SK-N-SH (cell line): ENCODE results near the gene PARP12. TPM values are rescaled to one million over a fixed set of nuclear protein-coding genes. Genes with fewer than 3 reads are reported as not detected.

Source experiments
- CTCF ChIA-PET: fragments of 300-600, 350-600 bp; formaldehyde crosslinking; extraction: SDS; loops from one replicate; lab custom pipeline; 2021; lab: Yijun Ruan, JAX
- POLR2A ChIA-PET: fragments of 350-600 bp; sonication (Branson Sonifier 250); formaldehyde crosslinking; extraction: SDS; loops from one replicate; lab custom pipeline; 2020; ENCODE audit warnings: antibody characterized with exemption, inconsistent platforms; lab: Yijun Ruan, JAX
- DNase-seq: peaks from one replicate; pipeline ENCODE4 v3.0.0; 2012
- H2AFZ ChIP-seq: fragments of 200-600 bp; sonication (generic); 2 replicates; pipeline ENCODE4 v1.8.1; 2016; ENCODE audit warnings: antibody characterized with exemption, mild to moderate bottlenecking, low read depth
- H3F3A ChIP-seq: fragments of 200-600 bp; sonication (generic); replicated peaks from 2 replicates; pipeline ENCODE3; 2016; ENCODE audit warnings: antibody characterized with exemption, mild to moderate bottlenecking; ENCODE audit not compliant: insufficient read depth
- H3K27ac ChIP-seq, 2 experiments: fragments of 200-500 bp in 1 of 2; fragments of 200-600 bp in 1 of 2; sonication (Bioruptor generic) in 1 of 2; sonication (generic), shearing (Covaris generic) in 1 of 2; 2 replicates each; pipeline versions ENCODE4 v1.5.1 to v1.6.1; 2014 to 2016; ENCODE audit warnings: low read depth in 2 of 2, inconsistent platforms in 1 of 2, low read length in 1 of 2, mild to moderate bottlenecking in 1 of 2, mixed read lengths in 1 of 2
- H3K27me3 ChIP-seq: fragments of 200-600 bp; sonication (generic), shearing (Covaris generic); 2 replicates; pipeline ENCODE4 v1.6.1; 2016; ENCODE audit warnings: mixed run types; ENCODE audit not compliant: insufficient read depth
- H3K36me3 ChIP-seq, 2 experiments: fragments of 200-500 bp in 1 of 2; fragments of 200-600 bp in 1 of 2; sonication (Bioruptor generic) in 1 of 2; sonication (generic) in 1 of 2; replicated peaks in 1 of 2; 2 replicates each; pipeline versions ENCODE3 to v1.5.1; 2014 to 2016; ENCODE audit warnings: low read length in 1 of 2, mild to moderate bottlenecking in 1 of 2; ENCODE audit not compliant: insufficient read depth in 2 of 2, control insufficient read depth in 1 of 2
- H3K4me1 ChIP-seq, 2 experiments: fragments of 200-500 bp in 1 of 2; fragments of 200-600 bp in 1 of 2; sonication (Bioruptor generic) in 1 of 2; sonication (generic), shearing (Covaris generic) in 1 of 2; 2 replicates each; pipeline versions ENCODE4 v1.5.1 to v1.6.1; 2014 to 2016; ENCODE audit warnings: low read depth in 1 of 2, low read length in 1 of 2, mixed run types in 1 of 2; ENCODE audit not compliant: insufficient read depth in 2 of 2, control insufficient read depth in 1 of 2
- H3K4me2 ChIP-seq: fragments of 200-600 bp; sonication (generic), shearing (Covaris generic); 2 replicates; pipeline ENCODE4 v1.6.1; 2017; ENCODE audit warnings: mixed run types
- H3K4me3 ChIP-seq, 2 experiments: fragments of 200-500 bp in 1 of 2; fragments of 200-600 bp in 1 of 2; sonication (Bioruptor generic) in 1 of 2; sonication (generic), shearing (Covaris generic) in 1 of 2; 2 replicates each; pipeline versions ENCODE4 v1.5.1 to v1.8.1; 2014 to 2016; ENCODE audit warnings: low read depth in 2 of 2, inconsistent platforms in 1 of 2, low read length in 1 of 2, mild to moderate bottlenecking in 1 of 2, mixed read lengths in 1 of 2, moderate library complexity in 1 of 2
- H3K79me2 ChIP-seq: fragments of 200-600 bp; sonication (generic); 2 replicates; pipeline ENCODE4 v1.8.1; 2017; ENCODE audit warnings: mild to moderate bottlenecking; ENCODE audit not compliant: insufficient read depth
- H3K9ac ChIP-seq: fragments of 200-600 bp; sonication (generic); 2 replicates; pipeline ENCODE4 v1.6.1; 2017; ENCODE audit warnings: mixed run types
- H3K9me2 ChIP-seq: fragments of 200-600 bp; sonication (generic); 2 replicates; pipeline ENCODE4 v1.6.1; 2017; ENCODE audit warnings: mixed run types
- H3K9me3 ChIP-seq: fragments of 200-600 bp; sonication (generic); 2 replicates; pipeline ENCODE4 v1.6.1; 2017; ENCODE audit warnings: mixed run types, mild to moderate bottlenecking, moderate library complexity
- H4K20me1 ChIP-seq: fragments of 200-600 bp; sonication (generic); 2 replicates; pipeline ENCODE4 v1.6.1; 2017; ENCODE audit warnings: mild to moderate bottlenecking, mixed run types; ENCODE audit not compliant: insufficient read depth
- CHD2 ChIP-seq: fragments of 150-350 bp; IDR thresholded peaks from 2 replicates; pipeline ENCODE4 v1.6.1; 2018; ENCODE audit warnings: low read length; ENCODE audit not compliant: partially characterized antibody
- ELF1 ChIP-seq: IDR thresholded peaks from 2 replicates; pipeline ENCODE4 v1.4.0; 2012
- EZH2phosphoT487 ChIP-seq: fragments of 200-600 bp; sonication (generic); IDR thresholded peaks from 2 replicates; pipeline ENCODE4 v1.6.1; 2017; ENCODE audit warnings: low read depth, mixed run types, mild to moderate bottlenecking, antibody characterized with exemption, moderate library complexity, borderline replicate concordance
- FOXM1 ChIP-seq: IDR thresholded peaks from 2 replicates; pipeline ENCODE4 v1.4.0; 2012; ENCODE audit warnings: low read depth, mild to moderate bottlenecking
- IRF3 ChIP-seq: fragments of 150-350 bp; IDR thresholded peaks from 2 replicates; pipeline ENCODE4 v1.6.1; 2016; ENCODE audit warnings: mild to moderate bottlenecking, low read depth, low read length
- MEF2A ChIP-seq: IDR thresholded peaks from 2 replicates; pipeline ENCODE4 v1.4.0; 2012; ENCODE audit warnings: low read depth, borderline replicate concordance
- MXI1 ChIP-seq: IDR thresholded peaks from 2 replicates; pipeline ENCODE4 v1.6.1; 2012; ENCODE audit warnings: mild to moderate bottlenecking, low read depth, low read length, improper control_type of control experiment
- NRF1 ChIP-seq: IDR thresholded peaks from 2 replicates; pipeline ENCODE4 v1.6.1; 2012; ENCODE audit warnings: low read depth, mild to moderate bottlenecking, low read length
- REST ChIP-seq: IDR thresholded peaks from 2 replicates; pipeline ENCODE4 v1.6.1; 2012; ENCODE audit warnings: mild to moderate bottlenecking, low read depth, low read length, moderate library complexity
- RFX5 ChIP-seq: IDR thresholded peaks from 2 replicates; pipeline ENCODE4 v1.6.1; 2012; ENCODE audit warnings: mild to moderate bottlenecking, improper control_type of control experiment, low read length
- SMC3 ChIP-seq: IDR thresholded peaks from 2 replicates; pipeline ENCODE4 v1.6.1; 2012; ENCODE audit warnings: low read depth, low read length, improper control_type of control experiment
- TAF1 ChIP-seq: IDR thresholded peaks from 2 replicates; pipeline ENCODE4 v1.6.1; 2012; ENCODE audit warnings: low read depth, mild to moderate bottlenecking, low read length, moderate library complexity, borderline replicate concordance
- TCF12 ChIP-seq: IDR thresholded peaks from 2 replicates; pipeline ENCODE4 v1.4.0; 2012
- YY1 ChIP-seq: IDR thresholded peaks from 2 replicates; pipeline ENCODE4 v1.4.0; 2012; ENCODE audit warnings: low read depth, mild to moderate bottlenecking
- ZBTB33 ChIP-seq: IDR thresholded peaks from 2 replicates; pipeline ENCODE4 v1.4.0; 2012; ENCODE audit warnings: low read depth, borderline replicate concordance
- WGBS: methylation state at CpG from one replicate; pipeline ENCODE4 v1.1.6; 2017; ENCODE audit warnings: low lambda C conversion rate; 5-methylcytosine and 5-hydroxymethylcytosine counted together
- polyA plus RNA-seq, 3 experiments: library from polyadenylated mRNA; depleted of rRNA; stranded (reverse); fragments of >200 nt; gene quantifications; 2 replicates each; pipeline ENCODE4 v1.2.3, GENCODE V29; 2012

PARP12 gene
- polyA plus RNA-seq, 1 of the 3 experiments (the other 2 are of a cell fraction) = 17.7 TPM

GRCh38 chr7:140056431-140057142 lies 6.2 kb downstream of the PARP12 start:
- Histone ChIP-seq H3K79me2 (0 out of 2 replicates have a peak, but pooled peaks cover 5% of the 10 kb centered on the region), H3K36me3 (no peaks in the 10 kb centered on the region), H3K27me3 (no peaks in the 10 kb centered on the region), H3K4me2 (no peak overlapping the region), H3K9me2 (no peaks in the 10 kb centered on the region), H3F3A (peaks cover 19% of the 10 kb centered on the region), H3K4me3 (no peak overlapping the region), H3K4me1 (peaks cover 18 to 29% of the 10 kb centered on the region in 2 experiments), H3K27ac (no peak overlapping the region), H2AFZ (no peak overlapping the region), H3K9ac (no peak overlapping the region)
- CTCF ChIA-PET = interaction anchor here (1.1 to 2.3 kb wide), 2 partner anchors 8 to 12 kb away, joined by 5 to 7 read pairs; no protein-coding TSS in a partner anchor
- DNase-seq = no peak
- TF ChIP-seq TAF1 (no peak), MEF2A (no peak), IRF3 (no peak), NRF1 (no peak), ELF1 (no peak), CHD2 (no peak), ZBTB33 (no peak), FOXM1 (no peak), YY1 (no peak), SMC3 (no peak), EZH2phosphoT487 (no peak), RFX5 (no peak), TCF12 (no peak), MXI1 (no peak)
- TF ChIP-seq, all 33 proteins: peak for 0
- H4K20me1 ChIP-seq = no peaks in the 10 kb centered on the region
- 93% methylated on average over 5 of the region's 5 CpGs for WGBS
- POLR2A ChIA-PET = no interaction called here
- H3K9me3 ChIP-seq = no peaks in the 10 kb centered on the region

GRCh38 chr7:140055833-140056232 lies 6.9 kb downstream of the PARP12 start:
- Histone ChIP-seq H3K4me3 (no peak overlapping the region), H3K9me3 (no peaks in the 10 kb centered on the region), H3K27me3 (no peaks in the 10 kb centered on the region), H3K4me1 (peaks cover 18 to 21% of the 10 kb centered on the region in 2 experiments), H3K79me2 (0 out of 2 replicates have a peak, but pooled peaks cover 5% of the 10 kb centered on the region), H3K9me2 (no peaks in the 10 kb centered on the region), H3K4me2 (no peak overlapping the region), H3K27ac (no peak overlapping the region), H2AFZ (no peak overlapping the region), H3F3A (peaks cover 17% of the 10 kb centered on the region), H3K9ac (no peak overlapping the region), H3K36me3 (no peaks in the 10 kb centered on the region), H4K20me1 (no peaks in the 10 kb centered on the region)
- TF ChIP-seq ELF1 (no peak), NRF1 (no peak), REST (peak; percentile 86)
- ChIA-PET CTCF (no interaction called here), POLR2A (no interaction called here)
- no peak for DNase-seq
- WGBS = 100% methylated on average over 1 of the region's 2 CpGs
